Endothelial cell of umbilical vein (primary cell): ENCODE data around the gene VPS51. TPM values are rescaled to one million over a fixed set of nuclear protein-coding genes. Genes with fewer than 3 reads are reported as not detected.

ENCODE experiments used
- BruUV-seq: library from RNA; stranded (reverse); fragments of 400-500 nt; replicated peaks from 2 replicates; lab custom pipeline; 2021; lab: Mats Ljungman, UMichigan
- CTCF ChIA-PET: fragments of 300-600, 350-600 bp; sonication (Branson Sonifier 250); formaldehyde crosslinking; loops from one replicate; lab custom pipeline; 2021; ENCODE audit warnings: antibody characterized with exemption, inconsistent platforms; lab: Charles Lee
- POLR2A ChIA-PET: fragments of 300-600, 350-600 bp; sonication (Branson Sonifier 250); formaldehyde crosslinking; loops from one replicate; lab custom pipeline; 2021; ENCODE audit warnings: antibody characterized with exemption, inconsistent platforms; lab: Charles Lee
- DNase-seq: peaks from one replicate; pipeline ENCODE4 v3.0.0-alpha.2; 2011; ENCODE audit warnings: low read depth, low spot score
- FAIRE-seq: peaks from 2 replicates; lab custom pipeline; 2011; peaks lifted over from hg19 to GRCh38; lab: Jason Lieb, UNC
- H2AFZ ChIP-seq: 2 replicates; pipeline ENCODE4 v1.6.0; 2012; ENCODE audit warnings: low read depth, low read length, control low read depth, inconsistent platforms
- H3K27ac ChIP-seq: 2 replicates; pipeline ENCODE4 v1.5.1; 2011; ENCODE audit warnings: low read depth, mild to moderate bottlenecking, control low read depth, low read length, moderate library complexity; ENCODE audit not compliant: insufficient read depth
- H3K27me3 ChIP-seq, 2 experiments: 2 replicates each; pipeline versions ENCODE4 v1.6.0 to v1.6.1; 2011; ENCODE audit warnings: low read length in 2 of 2, mixed read lengths in 1 of 2; ENCODE audit not compliant: control insufficient read depth in 2 of 2, insufficient read depth in 2 of 2
- H3K36me3 ChIP-seq, 2 experiments: 2 replicates in 1 of 2; 3 replicates in 1 of 2; pipeline ENCODE4 v1.5.1; 2011; ENCODE audit warnings: low read length in 2 of 2, mild to moderate bottlenecking in 1 of 2, moderate library complexity in 1 of 2; ENCODE audit not compliant: control insufficient read depth in 2 of 2, insufficient read depth in 2 of 2; ENCODE audit errors: extremely low read depth in 1 of 2
- H3K4me1 ChIP-seq: 3 replicates; pipeline ENCODE4 v1.5.1; 2011; ENCODE audit warnings: mild to moderate bottlenecking, low read length; ENCODE audit not compliant: control insufficient read depth, insufficient read depth; ENCODE audit errors: extremely low read depth
- H3K4me2 ChIP-seq: 2 replicates; pipeline ENCODE4 v1.6.1; 2011; ENCODE audit warnings: low read length, control low read depth, mixed read lengths; ENCODE audit not compliant: insufficient read depth
- H3K4me3 ChIP-seq, 3 experiments: fragments of 200-600 bp in 1 of 3; sonication (generic), shearing (Covaris generic) in 1 of 3; replicated peaks in 1 of 3; 2 replicates each; pipeline ENCODE4 v1.5.1; 2011 to 2016; ENCODE audit warnings: control low read depth in 3 of 3, low read length in 3 of 3, mild to moderate bottlenecking in 2 of 3, inconsistent platforms in 1 of 3, low read depth in 1 of 3, moderate library complexity in 1 of 3; ENCODE audit not compliant: insufficient read depth in 1 of 3
- H3K79me2 ChIP-seq: 2 replicates; pipeline ENCODE4 v1.6.0; 2012; ENCODE audit warnings: low read length, inconsistent platforms; ENCODE audit not compliant: control insufficient read depth, insufficient read depth
- H3K9ac ChIP-seq: replicated peaks from 2 replicates; pipeline ENCODE3; 2011; ENCODE audit warnings: low read length, control low read depth; ENCODE audit not compliant: insufficient read depth; ENCODE audit errors: extremely low read depth
- H3K9me1 ChIP-seq: replicated peaks from 3 replicates; pipeline ENCODE4 v1.6.0; 2011; ENCODE audit warnings: mild to moderate bottlenecking, low read length; ENCODE audit not compliant: control insufficient read depth, insufficient read depth; ENCODE audit errors: extremely low read depth
- H3K9me3 ChIP-seq: replicated peaks from 2 replicates; pipeline ENCODE4 v1.5.1; 2012; ENCODE audit warnings: low read length, inconsistent platforms; ENCODE audit not compliant: control insufficient read depth, insufficient read depth
- H4K20me1 ChIP-seq: replicated peaks from 2 replicates; pipeline ENCODE3; 2011; ENCODE audit warnings: mild to moderate bottlenecking, low read length; ENCODE audit not compliant: control insufficient read depth, insufficient read depth; ENCODE audit errors: extremely low read depth
- EZH2 ChIP-seq: IDR thresholded peaks from 2 replicates; pipeline ENCODE4 v1.6.1; 2012; ENCODE audit warnings: borderline replicate concordance, low read depth, mild to moderate bottlenecking, moderate library complexity, low read length, inconsistent platforms; ENCODE audit not compliant: severe bottlenecking
- FOS ChIP-seq: IDR thresholded peaks from 2 replicates; pipeline ENCODE4 v1.6.1; 2011; ENCODE audit warnings: mild to moderate bottlenecking, low read length, moderate library complexity, borderline replicate concordance; ENCODE audit not compliant: insufficient read depth
- GATA2 ChIP-seq: IDR thresholded peaks from 2 replicates; pipeline ENCODE4 v1.7.0; 2011; ENCODE audit warnings: low read depth, mild to moderate bottlenecking, moderate library complexity, mixed read lengths, low read length; ENCODE audit not compliant: insufficient read length, insufficient read depth
- JUN ChIP-seq: IDR thresholded peaks from 2 replicates; pipeline ENCODE4 v1.6.1; 2011; ENCODE audit warnings: borderline replicate concordance, low read depth; ENCODE audit not compliant: insufficient read length, insufficient read depth
- MYC ChIP-seq: IDR thresholded peaks from one replicate; pipeline ENCODE4 v1.6.1; 2011; ENCODE audit warnings: mild to moderate bottlenecking, low read depth, low read length
- POLR2A ChIP-seq: IDR thresholded peaks from 2 replicates; pipeline ENCODE4 v1.6.1; 2012; ENCODE audit warnings: low read depth, mild to moderate bottlenecking, control low read depth, low read length
- POLR2AphosphoS5 ChIP-seq: IDR thresholded peaks from 2 replicates; pipeline ENCODE4 v1.6.1; 2012; ENCODE audit warnings: low read depth, mild to moderate bottlenecking, control low read depth, low read length, moderate library complexity; ENCODE audit not compliant: insufficient read depth
- dilution Hi-C: fragments of 300-500 bp; cut with MboI; formaldehyde crosslinking; loops from one replicate; pipeline ENCODE4 v1.15.0; 2019; ENCODE audit warnings: low sequenced_read_pairs; ENCODE audit not compliant: extremely low pct_ligation_motif_present
- intact Hi-C: fragments of 100-400 bp; cut with micrococcal nuclease; formaldehyde crosslinking; loops from one replicate; pipeline ENCODE4 v1.10.0; 2022
- polyA plus RNA-seq, 4 experiments: library from polyadenylated mRNA; depleted of rRNA in 3 of 4; stranded (reverse) in 3 of 4; unstranded in 1 of 4; fragments of >200 nt; gene quantifications; 2 replicates each; pipeline versions ENCODE4 v1.2.1 to v1.2.3, GENCODE V29; 2011 to 2012; ENCODE audit warnings: missing spikeins in 1 of 4
- total RNA-seq: library from RNA; stranded (reverse); gene quantifications from 2 replicates; pipeline ENCODE4 v1.2.3, GENCODE V29; 2021
- TF ChIP-seq, protein P1 (sequence below), 2 donors: IDR thresholded peaks; 1 replicate in 1 of 2; 2 replicates in 1 of 2; pipeline ENCODE4 v1.5.1; 2011; ENCODE audit warnings: low read length in 2 of 2, mild to moderate bottlenecking in 2 of 2, moderate library complexity in 2 of 2, control low read depth in 1 of 2, inconsistent platforms in 1 of 2, low read depth in 1 of 2; ENCODE audit not compliant: insufficient read depth in 1 of 2; ENCODE audit errors: extremely low read depth in 1 of 2
- TF ChIP-seq, protein P2 (sequence below): IDR thresholded peaks from 2 replicates; pipeline ENCODE4 v1.6.1; 2011; ENCODE audit not compliant: insufficient read depth, insufficient read length

Gene VPS51
- total and polyA plus RNA-seq, 2 donors (not counting 3 experiments of a cell fraction or from before 2014, with no cell fraction given) = 108 to 146 TPM

- no peak overlapping the region for H3K9ac ChIP-seq
- H3K4me2 ChIP-seq = no peak overlapping the region
- H3K9me3 ChIP-seq = no peaks in the 10 kb centered on the region
- intact Hi-C loops = no loop called here
- H3K79me2 ChIP-seq = no peaks in the 10 kb centered on the region
- no TSS peak for BruUV-seq
- H3K36me3 ChIP-seq = no peaks in the 10 kb centered on the region
- ChIA-PET CTCF (interaction anchor here (0.6 kb wide), 1 partner anchor 8 kb away, joined by 3 read pairs; no protein-coding TSS in a partner anchor), POLR2A (interaction anchor here (0.6 to 0.7 kb wide), 2 partner anchors 14 to 189 kb away, joined by 3 to 4 read pairs; partner anchors contain the start of genes NAALADL1 and POLA2)
- no peaks in the 10 kb centered on the region for H4K20me1 ChIP-seq
- FAIRE-seq (no peak), DNase-seq (no peak)
- no peak overlapping the region for H3K4me3 ChIP-seq
- H3K4me1 ChIP-seq = no peaks in the 10 kb centered on the region
- TF ChIP-seq GATA2 (no peak), POLR2AphosphoS5 (no peak), JUN (no peak), POLR2A (no peak), MYC (no peak), FOS (no peak), EZH2 (no peak)
- TF ChIP-seq, protein P1, sequence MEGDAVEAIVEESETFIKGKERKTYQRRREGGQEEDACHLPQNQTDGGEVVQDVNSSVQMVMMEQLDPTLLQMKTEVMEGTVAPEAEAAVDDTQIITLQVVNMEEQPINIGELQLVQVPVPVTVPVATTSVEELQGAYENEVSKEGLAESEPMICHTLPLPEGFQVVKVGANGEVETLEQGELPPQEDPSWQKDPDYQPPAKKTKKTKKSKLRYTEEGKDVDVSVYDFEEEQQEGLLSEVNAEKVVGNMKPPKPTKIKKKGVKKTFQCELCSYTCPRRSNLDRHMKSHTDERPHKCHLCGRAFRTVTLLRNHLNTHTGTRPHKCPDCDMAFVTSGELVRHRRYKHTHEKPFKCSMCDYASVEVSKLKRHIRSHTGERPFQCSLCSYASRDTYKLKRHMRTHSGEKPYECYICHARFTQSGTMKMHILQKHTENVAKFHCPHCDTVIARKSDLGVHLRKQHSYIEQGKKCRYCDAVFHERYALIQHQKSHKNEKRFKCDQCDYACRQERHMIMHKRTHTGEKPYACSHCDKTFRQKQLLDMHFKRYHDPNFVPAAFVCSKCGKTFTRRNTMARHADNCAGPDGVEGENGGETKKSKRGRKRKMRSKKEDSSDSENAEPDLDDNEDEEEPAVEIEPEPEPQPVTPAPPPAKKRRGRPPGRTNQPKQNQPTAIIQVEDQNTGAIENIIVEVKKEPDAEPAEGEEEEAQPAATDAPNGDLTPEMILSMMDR (IDR thresholded peaks at IDR 0.05; ENCODE audit: extremely low read depth in 1 of 2, insufficient read depth in 1 of 2, low read depth in 1 of 2, low read length in 2 of 2) = no peak
- TF ChIP-seq, protein P2, sequence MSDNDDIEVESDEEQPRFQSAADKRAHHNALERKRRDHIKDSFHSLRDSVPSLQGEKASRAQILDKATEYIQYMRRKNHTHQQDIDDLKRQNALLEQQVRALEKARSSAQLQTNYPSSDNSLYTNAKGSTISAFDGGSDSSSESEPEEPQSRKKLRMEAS = no peak
- dilution Hi-C loops = no loop called here
- H3K27me3 ChIP-seq = no peaks in the 10 kb centered on the region
- no peaks in the 10 kb centered on the region for H3K9me1 ChIP-seq
- no peak overlapping the region for H2AFZ ChIP-seq
- no peak overlapping the region for H3K27ac ChIP-seq
These were observed 23.4 kb upstream of the VPS51 start for GRCh38 chr11:65072631-65072966.
